ENCODE measurements around the gene CSN3.
A peak's percentile ranks its signal among the peaks of the same experiment; 100 is the strongest.
"Not testable (repeated sequence)": the region's sequence is repeated elsewhere in the genome, so short reads cannot be mapped to it uniquely, and the experiment has no call there.

Gene CSN3, protein sequence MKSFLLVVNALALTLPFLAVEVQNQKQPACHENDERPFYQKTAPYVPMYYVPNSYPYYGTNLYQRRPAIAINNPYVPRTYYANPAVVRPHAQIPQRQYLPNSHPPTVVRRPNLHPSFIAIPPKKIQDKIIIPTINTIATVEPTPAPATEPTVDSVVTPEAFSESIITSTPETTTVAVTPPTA

GRCh38 chr4:70242297-70242696 lies at the start of gene CSN3:
CSN3 (plus strand) TSS chr4:70242597; CDS start chr4:70244820, 2,223 bp downstream.
- not testable (repeated sequence) for DNase-seq

- no peak for DNase-seq
These were observed 49.5 kb upstream of the CSN3 start for GRCh38 chr4:70192895-70193294.

DNA sequence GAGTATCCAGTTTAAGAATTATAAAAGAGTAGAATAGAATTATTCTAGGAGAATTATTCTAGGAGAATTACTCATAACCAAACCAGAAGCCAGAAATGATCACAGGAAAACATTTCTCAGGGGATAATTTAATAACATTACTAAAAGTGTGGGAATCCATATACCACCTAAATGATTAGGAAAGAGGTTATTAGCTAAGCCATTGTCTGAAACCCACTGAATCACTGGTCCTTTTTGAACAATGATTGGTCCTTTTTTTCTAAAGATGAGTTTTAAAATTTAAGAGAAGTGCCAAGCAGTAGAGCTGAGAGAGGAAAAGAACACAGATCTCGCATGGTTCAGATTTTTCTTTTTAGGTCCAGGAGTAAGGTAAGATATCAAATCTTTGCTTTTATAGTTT lies 47.0 kb upstream of the CSN3 start, which contains the start of gene ODAM:
Gene ODAM (plus strand): TSS at position 301 of the 400 bp plus-strand sequence. CDS start 819 bp downstream, outside the sequence.
- DNase-seq, result no peak

GRCh38 chr4:70196857-70197256 lies 45.5 kb upstream of the CSN3 start:
- no peak for DNase-seq

GRCh38 chr4:70197842-70198241 lies 44.6 kb upstream of the CSN3 start:
- DNase-seq, result no peak

DNA sequence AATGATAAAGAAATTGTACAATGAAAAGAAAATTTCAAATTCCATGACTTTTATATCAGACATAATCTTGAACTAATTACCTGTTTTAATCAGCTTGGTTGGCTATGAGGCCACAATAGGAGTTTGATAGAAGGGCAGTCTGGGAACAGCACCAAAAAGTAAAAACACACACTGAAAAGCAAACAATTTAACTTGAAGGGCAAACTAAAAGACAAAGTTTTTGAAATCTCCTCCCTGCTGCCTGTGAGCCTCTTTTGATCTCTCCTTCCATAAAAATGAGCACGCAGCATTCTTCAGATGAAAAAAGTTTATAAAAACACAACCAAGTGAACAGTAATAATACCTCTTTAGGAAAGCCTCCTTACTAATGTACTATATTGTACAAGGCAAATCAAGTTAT lies 38.8 kb upstream of the CSN3 start:
- DNase-seq, result no peak

DNA sequence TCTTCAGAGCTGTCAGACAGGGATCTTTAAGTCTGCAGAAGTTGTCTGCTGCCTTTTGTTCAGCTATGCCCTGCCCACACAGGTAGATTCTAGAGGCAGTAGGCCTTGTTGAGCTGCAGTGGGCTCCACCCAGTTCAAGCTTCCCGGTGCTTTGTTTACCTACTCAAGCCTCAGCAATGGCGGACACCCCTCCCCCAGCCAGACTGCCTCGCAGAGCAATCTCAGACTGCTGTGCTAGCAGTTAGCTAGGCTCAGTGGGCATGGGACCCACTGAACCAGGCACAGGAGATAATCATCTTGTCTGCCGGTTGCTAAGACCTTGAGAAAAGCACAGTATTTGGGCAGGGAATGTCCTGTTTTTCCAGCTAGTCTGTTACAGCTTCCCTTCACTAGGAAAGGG lies 29.6 kb upstream of the CSN3 start:
- DNase-seq, result not testable (repeated sequence)

GRCh38 chr4:70216109-70216508 lies 26.3 kb upstream of the CSN3 start:
- DNase-seq, result not testable (repeated sequence)

GRCh38 chr4:70216550-70216949 lies 25.8 kb upstream of the CSN3 start:
- not testable (repeated sequence) for DNase-seq

- not testable (repeated sequence) for DNase-seq
These were observed 21.0 kb upstream of the CSN3 start for GRCh38 chr4:70221389-70221788.

GRCh38 chr4:70221818-70222217 lies 20.6 kb upstream of the CSN3 start:
- not testable (repeated sequence) for DNase-seq

- no peak for DNase-seq
These were observed 16.6 kb upstream of the CSN3 start, which contains the start of gene FDCSP for GRCh38 chr4:70225824-70226223. FDCSP (plus strand) TSS chr4:70226124; CDS start chr4:70231195, 5,071 bp downstream.

GRCh38 chr4:70236125-70236524 lies 6.3 kb upstream of the CSN3 start:
- no peak for DNase-seq

- DNase-seq, result no peak
These were observed 3.1 kb upstream of the CSN3 start for GRCh38 chr4:70239131-70239883.

- no peak for DNase-seq
These were observed 2.4 kb upstream of the CSN3 start for GRCh38 chr4:70239884-70240591.

- no peak for DNase-seq
These were observed 694 bp downstream of the CSN3 start for GRCh38 chr4:70243091-70243490.

DNA sequence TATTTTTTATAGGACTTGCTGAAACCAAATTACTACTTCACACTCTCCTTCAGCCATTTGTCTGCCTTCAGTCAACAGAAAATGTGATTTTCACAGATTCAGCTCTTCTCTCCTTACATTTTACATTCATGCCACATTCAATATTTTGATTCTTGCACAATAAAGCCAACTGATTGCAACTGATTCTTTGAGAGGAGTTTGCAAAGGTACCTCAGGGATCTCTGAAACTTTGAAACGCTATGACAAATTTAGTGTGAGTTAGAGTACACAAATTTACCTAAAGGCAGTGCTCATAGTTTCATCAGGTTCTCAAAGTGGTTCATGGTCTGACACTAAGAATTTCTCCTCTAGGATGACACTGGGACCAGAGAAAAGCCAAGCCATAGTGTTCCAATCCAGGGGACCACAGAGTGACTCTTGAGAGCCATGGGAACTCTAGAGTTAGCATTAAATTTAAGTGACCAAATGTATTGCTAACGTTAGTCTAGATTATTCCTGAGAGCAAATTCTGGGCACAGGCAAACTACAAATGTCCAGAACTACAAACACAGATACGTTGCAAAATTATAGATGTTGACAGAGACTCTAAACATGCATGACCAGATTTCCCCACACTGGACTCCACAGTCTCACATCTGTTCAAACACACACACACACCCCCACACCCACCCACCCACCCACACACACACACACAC lies 9.0 kb downstream of the CSN3 start:
- no peak for DNase-seq

DNA sequence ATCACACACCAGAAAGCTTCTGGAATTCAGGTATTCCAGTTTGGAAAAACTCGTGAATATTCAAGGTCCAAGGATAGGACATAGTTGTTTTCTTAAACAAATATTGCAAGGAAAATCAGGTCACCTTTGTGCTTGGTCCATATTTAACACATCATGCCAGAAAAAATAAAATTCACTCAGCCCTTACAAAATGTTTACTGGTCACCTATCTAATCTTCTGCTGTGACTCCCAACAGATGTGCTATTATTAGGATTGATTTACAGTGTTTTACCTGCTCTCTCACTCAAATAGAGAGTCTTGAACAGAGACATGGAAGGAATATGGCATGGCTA lies 9.5 kb downstream of the CSN3 start:
- no peak for DNase-seq

DNA sequence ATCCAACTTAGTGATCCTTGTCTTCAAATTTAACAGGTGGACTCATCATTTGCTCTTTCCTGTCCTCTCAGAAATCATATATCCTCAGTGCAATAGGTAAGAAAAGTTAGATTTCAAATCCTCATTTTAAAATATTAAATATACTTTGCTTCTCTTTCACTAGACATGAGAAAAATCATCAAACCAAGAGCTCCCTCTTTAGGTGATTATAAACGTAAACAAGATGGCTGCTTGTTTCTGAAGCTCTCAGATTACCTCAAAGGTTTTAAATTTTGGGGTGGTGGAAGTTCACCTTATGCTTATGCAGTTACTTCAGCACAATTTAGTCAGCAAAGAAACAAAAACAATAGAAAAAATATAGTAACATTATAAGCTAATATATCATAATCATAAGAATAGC lies 27.3 kb downstream of the CSN3 start:
- no peak for DNase-seq

DNA sequence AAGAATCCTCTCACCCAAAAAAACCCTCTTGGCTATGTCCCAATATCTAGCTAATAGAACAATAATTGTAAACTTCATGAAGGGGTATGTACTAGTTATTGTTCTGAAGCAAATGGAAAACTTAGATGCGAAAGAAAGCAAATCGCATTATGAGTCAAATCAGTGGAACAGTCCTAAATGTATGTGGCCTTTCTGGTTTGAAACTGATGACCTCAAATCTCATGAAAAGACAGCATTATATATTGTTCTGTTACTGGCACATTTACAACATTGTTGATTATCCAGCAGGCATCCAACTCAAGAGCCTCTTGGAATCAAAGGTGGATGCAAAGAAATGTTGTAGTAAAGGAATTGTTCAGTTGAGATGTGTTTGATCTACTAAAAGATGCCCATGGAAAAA lies 34.7 kb downstream of the CSN3 start:
- DNase-seq, result no peak

DNA sequence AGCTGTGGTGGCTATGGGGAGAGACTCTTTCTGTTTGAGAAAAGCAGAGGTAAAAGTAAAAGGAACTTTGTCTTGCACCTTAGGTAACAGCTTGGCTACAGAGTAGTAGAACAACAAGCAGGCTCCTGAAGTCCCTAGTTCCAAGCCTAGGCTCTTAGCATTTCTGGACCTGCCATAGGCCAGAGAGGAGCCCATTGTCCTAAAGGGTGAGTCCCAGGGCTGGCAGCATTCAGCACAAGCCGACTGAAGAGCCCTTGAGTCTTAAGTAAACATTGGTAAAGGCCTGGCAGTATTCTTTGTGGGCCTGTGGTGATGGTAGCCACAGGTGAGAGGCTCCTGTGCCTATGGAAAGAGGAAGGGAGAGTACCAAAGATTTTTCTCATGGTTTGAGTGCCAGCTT lies 38.2 kb downstream of the CSN3 start:
- peak; percentile 31 for DNase-seq

- DNase-seq, result no peak
These were observed 46.3 kb downstream of the CSN3 start for GRCh38 chr4:70288651-70289050.

DNA sequence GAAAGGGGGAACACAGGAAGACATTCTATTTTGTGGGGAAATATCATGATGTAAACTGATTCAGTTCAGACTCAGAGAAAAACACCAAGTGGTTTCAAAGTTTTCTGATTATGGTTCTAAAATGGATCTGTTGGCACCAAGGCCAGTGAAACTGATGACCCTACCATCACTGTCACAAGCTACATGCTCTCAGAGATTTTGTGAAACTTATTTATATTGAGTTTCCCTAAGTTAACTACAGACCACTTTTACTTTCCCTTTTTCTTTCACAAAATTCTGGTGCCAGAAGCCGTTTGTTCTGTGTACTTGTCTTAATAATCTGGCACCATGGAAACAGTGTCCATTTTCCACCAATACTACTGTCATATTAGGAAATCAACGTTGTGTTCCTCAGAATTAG lies 48.9 kb downstream of the CSN3 start:
- no peak for DNase-seq

All from SHP77 treated with DMSO at 0.1 percent for 48 hours (cell line).